ENCODE results near the gene CAVIN3. TPM values are rescaled to one million over a fixed set of nuclear protein-coding genes. Genes with fewer than 3 reads are reported as not detected.

The CAVIN3 gene
- total RNA-seq, 1 experiment from 2014 or later: 18.6 TPM

DNA sequence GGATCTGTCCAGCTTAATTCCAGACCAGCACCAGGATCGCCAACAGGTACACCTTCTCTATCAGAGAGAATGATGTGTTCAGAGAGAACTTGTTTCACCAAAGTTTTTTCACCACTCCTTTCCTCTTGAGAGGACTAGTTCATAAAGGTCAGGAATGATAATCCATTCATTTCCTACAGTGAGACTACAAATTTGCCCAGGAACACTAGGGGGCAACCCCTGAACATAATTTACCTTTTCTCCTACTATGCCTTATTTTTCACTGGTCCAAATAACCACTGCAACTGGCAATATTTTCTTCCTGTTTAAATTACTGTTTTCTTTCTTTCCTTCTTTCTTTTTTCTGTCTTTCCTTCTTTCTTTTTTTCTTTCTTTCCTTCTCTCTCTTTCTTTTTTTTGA is 22.5 kb downstream of the CAVIN3 start:
- Histone ChIP-seq H3K27me3 (ENCODE audit: insufficient read depth, low read length) (no peaks in the 10 kb centered on the region), H3K9me2 (ENCODE audit: insufficient read depth) (no peaks in the 10 kb centered on the region), H3K9ac (ENCODE audit: low read length) (no peak overlapping the region), H2AFZ (ENCODE audit: low read depth, low read length, poor library complexity, severe bottlenecking) (peak overlapping the region; percentile 74), H3K4me2 (ENCODE audit: low read length) (no peak overlapping the region), H3K4me1 (ENCODE audit: control insufficient read depth in 1 of 2, insufficient read depth in 2 of 2, low read length in 2 of 2) (no peaks in the 10 kb centered on the region), H3K27ac (ENCODE audit: low read depth, low read length) (no peak overlapping the region), H4K20me1 (ENCODE audit: insufficient read depth) (no peaks in the 10 kb centered on the region), H3K4me3 (replicated peaks in 1 of 2; ENCODE audit: low read depth in 1 of 2, low read length in 2 of 2) (no peak overlapping the region), H3K36me3 (ENCODE audit: control insufficient read depth in 1 of 2, insufficient read depth in 2 of 2, low read length in 2 of 2) (no peaks in the 10 kb centered on the region), H3K9me3 (ENCODE audit: control insufficient read depth in 1 of 2, insufficient read depth in 1 of 2, low read depth in 1 of 2, low read length in 2 of 2) (no peaks in the 10 kb centered on the region), H3K79me2 (ENCODE audit: insufficient read depth, low read length) (no peaks in the 10 kb centered on the region)
- TF ChIP-seq CEBPB (IDR thresholded peaks at IDR 0.05; ENCODE audit: low read depth): no peak
- TF ChIP-seq, protein P1, sequence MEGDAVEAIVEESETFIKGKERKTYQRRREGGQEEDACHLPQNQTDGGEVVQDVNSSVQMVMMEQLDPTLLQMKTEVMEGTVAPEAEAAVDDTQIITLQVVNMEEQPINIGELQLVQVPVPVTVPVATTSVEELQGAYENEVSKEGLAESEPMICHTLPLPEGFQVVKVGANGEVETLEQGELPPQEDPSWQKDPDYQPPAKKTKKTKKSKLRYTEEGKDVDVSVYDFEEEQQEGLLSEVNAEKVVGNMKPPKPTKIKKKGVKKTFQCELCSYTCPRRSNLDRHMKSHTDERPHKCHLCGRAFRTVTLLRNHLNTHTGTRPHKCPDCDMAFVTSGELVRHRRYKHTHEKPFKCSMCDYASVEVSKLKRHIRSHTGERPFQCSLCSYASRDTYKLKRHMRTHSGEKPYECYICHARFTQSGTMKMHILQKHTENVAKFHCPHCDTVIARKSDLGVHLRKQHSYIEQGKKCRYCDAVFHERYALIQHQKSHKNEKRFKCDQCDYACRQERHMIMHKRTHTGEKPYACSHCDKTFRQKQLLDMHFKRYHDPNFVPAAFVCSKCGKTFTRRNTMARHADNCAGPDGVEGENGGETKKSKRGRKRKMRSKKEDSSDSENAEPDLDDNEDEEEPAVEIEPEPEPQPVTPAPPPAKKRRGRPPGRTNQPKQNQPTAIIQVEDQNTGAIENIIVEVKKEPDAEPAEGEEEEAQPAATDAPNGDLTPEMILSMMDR (IDR thresholded peaks at IDR 0.05 in 2 of 3, conservative IDR thresholded peaks at IDR 0.05 in 1 of 3; ENCODE audit: borderline replicate concordance in 1 of 3, insufficient read depth in 1 of 3, low read depth in 2 of 3, low read length in 2 of 3): peak; percentile 50 to 60 (median 57); a peak in 5 of 6 replicates
- TF ChIP-seq RAD21 (IDR thresholded peaks at IDR 0.05; ENCODE audit: low read depth): peak; percentile 64
- ChIA-PET RAD21 (ENCODE audit: low non-redundant PET in 1 of 2, low total read pairs in 2 of 2, uncharacterized antibody in 2 of 2, unreplicated experiment in 2 of 2) (no interaction called here), CTCF (interaction anchor here (1.2 to 2.1 kb wide), 9 partner anchors 8 to 65 kb away, joined by 4 to 27 read pairs (median 15); no protein-coding TSS in a partner anchor), POLR2A (no interaction called here)
- intact Hi-C loops (cut with micrococcal nuclease): loop anchor here (1.0 to 2.0 kb wide), 2 partner anchors 55 to 275 kb away; no protein-coding TSS in a partner anchor
- DNase-seq (ENCODE audit: low read depth, low spot score) (no peak), ATAC-seq (peak; percentile 63)
- BruUV-seq (replicated peaks): no TSS peak

DNA sequence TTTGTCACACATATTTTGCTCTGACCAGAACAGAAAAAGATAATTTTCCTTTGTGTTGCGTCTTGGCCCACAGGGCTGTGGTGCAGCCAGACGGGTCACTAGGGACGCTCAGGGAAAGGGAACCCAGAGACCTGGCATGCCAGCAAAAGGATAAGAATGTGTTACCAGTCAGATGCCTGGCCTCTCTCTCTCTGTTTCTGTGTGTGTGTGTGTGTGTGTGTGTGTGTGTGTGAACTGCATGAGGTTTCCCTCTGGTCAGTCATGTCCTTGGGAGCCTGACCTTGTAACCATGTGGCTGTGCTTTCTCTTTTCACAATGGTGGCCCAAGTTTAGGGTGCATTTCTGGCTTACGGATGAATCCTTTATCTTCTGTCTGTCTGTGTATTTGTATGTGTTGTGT is 35.3 kb downstream of the CAVIN3 start:
- Histone ChIP-seq H3K9me2 (ENCODE audit: insufficient read depth) (no peaks in the 10 kb centered on the region), H3K27me3 (ENCODE audit: insufficient read depth, low read length) (peaks cover 43% of the 10 kb centered on the region), H3K79me2 (ENCODE audit: insufficient read depth, low read length) (no peaks in the 10 kb centered on the region), H3K4me3 (replicated peaks in 1 of 2; ENCODE audit: low read depth in 1 of 2, low read length in 2 of 2) (no peak overlapping the region), H3K9me3 (ENCODE audit: control insufficient read depth in 1 of 2, insufficient read depth in 1 of 2, low read depth in 1 of 2, low read length in 2 of 2) (no peaks in the 10 kb centered on the region), H2AFZ (ENCODE audit: low read depth, low read length, poor library complexity, severe bottlenecking) (no peak overlapping the region), H3K27ac (ENCODE audit: low read depth, low read length) (no peak overlapping the region), H4K20me1 (ENCODE audit: insufficient read depth) (no peaks in the 10 kb centered on the region), H3K4me2 (ENCODE audit: low read length) (no peak overlapping the region), H3K36me3 (ENCODE audit: control insufficient read depth in 1 of 2, insufficient read depth in 2 of 2, low read length in 2 of 2) (no peaks in the 10 kb centered on the region), H3K9ac (ENCODE audit: low read length) (no peak overlapping the region), H3K4me1 (ENCODE audit: control insufficient read depth in 1 of 2, insufficient read depth in 2 of 2, low read length in 2 of 2) (peaks cover 0 to 10% of the 10 kb centered on the region in 2 experiments; a peak in 3 of 4 replicates)
- ChIA-PET CTCF (interaction anchor here (0.9 kb wide), 2 partner anchors 14 to 78 kb away, joined by 3 read pairs; no protein-coding TSS in a partner anchor), RAD21 (ENCODE audit: low non-redundant PET in 1 of 2, low total read pairs in 2 of 2, uncharacterized antibody in 2 of 2, unreplicated experiment in 2 of 2) (no interaction called here), POLR2A (no interaction called here)
- ATAC-seq: no peak
- TF ChIP-seq POLR2AphosphoS5 (IDR thresholded peaks at IDR 0.05; ENCODE audit: low read depth, low read length) (no peak), SRF (IDR thresholded peaks at IDR 0.05; ENCODE audit: low read depth) (no peak), ZNF274 (IDR thresholded peaks at IDR 0.05; ENCODE audit: low read depth, low read length) (no peak), TCF7L2 (IDR thresholded peaks at IDR 0.05; ENCODE audit: borderline replicate concordance, extremely low read depth, insufficient read depth, insufficient read length) (no peak), SP1 (IDR thresholded peaks at IDR 0.05; ENCODE audit: low read depth) (no peak), FOSL1 (IDR thresholded peaks at IDR 0.05; ENCODE audit: low read depth) (no peak), EZH2 (IDR thresholded peaks at IDR 0.05) (no peak)
- TF ChIP-seq, protein P2, sequence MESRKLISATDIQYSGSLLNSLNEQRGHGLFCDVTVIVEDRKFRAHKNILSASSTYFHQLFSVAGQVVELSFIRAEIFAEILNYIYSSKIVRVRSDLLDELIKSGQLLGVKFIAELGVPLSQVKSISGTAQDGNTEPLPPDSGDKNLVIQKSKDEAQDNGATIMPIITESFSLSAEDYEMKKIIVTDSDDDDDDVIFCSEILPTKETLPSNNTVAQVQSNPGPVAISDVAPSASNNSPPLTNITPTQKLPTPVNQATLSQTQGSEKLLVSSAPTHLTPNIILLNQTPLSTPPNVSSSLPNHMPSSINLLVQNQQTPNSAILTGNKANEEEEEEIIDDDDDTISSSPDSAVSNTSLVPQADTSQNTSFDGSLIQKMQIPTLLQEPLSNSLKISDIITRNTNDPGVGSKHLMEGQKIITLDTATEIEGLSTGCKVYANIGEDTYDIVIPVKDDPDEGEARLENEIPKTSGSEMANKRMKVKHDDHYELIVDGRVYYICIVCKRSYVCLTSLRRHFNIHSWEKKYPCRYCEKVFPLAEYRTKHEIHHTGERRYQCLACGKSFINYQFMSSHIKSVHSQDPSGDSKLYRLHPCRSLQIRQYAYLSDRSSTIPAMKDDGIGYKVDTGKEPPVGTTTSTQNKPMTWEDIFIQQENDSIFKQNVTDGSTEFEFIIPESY (IDR thresholded peaks at IDR 0.05; ENCODE audit: extremely low read depth, insufficient replicate concordance, low read length): no peak
- TF ChIP-seq, protein P3, sequence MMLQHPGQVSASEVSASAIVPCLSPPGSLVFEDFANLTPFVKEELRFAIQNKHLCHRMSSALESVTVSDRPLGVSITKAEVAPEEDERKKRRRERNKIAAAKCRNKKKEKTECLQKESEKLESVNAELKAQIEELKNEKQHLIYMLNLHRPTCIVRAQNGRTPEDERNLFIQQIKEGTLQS (IDR thresholded peaks at IDR 0.05): no peak
- no TSS peak for BruUV-seq (replicated peaks)
- DNase-seq (ENCODE audit: low read depth, low spot score): no peak
- intact Hi-C loops (cut with micrococcal nuclease): no loop called here

Measured in HCT116 (cell line).